SK-N-SH (cell line): ENCODE data around the gene ADAMTSL1.

Experiments used
- GABPA ChIP-seq: IDR thresholded peaks from 2 replicates; pipeline ENCODE4 v1.4.0; 2012; ENCODE audit warnings: low read depth, mild to moderate bottlenecking
- YY1 ChIP-seq: IDR thresholded peaks from 2 replicates; pipeline ENCODE4 v1.4.0; 2012; ENCODE audit warnings: low read depth, mild to moderate bottlenecking
- TF ChIP-seq, protein P1 (sequence below): fragments of 200-600 bp; sonication (generic); IDR thresholded peaks from 2 replicates; pipeline ENCODE4 v1.6.1; 2017; ENCODE audit warnings: antibody characterized with exemption, mild to moderate bottlenecking, moderate library complexity

DNA sequence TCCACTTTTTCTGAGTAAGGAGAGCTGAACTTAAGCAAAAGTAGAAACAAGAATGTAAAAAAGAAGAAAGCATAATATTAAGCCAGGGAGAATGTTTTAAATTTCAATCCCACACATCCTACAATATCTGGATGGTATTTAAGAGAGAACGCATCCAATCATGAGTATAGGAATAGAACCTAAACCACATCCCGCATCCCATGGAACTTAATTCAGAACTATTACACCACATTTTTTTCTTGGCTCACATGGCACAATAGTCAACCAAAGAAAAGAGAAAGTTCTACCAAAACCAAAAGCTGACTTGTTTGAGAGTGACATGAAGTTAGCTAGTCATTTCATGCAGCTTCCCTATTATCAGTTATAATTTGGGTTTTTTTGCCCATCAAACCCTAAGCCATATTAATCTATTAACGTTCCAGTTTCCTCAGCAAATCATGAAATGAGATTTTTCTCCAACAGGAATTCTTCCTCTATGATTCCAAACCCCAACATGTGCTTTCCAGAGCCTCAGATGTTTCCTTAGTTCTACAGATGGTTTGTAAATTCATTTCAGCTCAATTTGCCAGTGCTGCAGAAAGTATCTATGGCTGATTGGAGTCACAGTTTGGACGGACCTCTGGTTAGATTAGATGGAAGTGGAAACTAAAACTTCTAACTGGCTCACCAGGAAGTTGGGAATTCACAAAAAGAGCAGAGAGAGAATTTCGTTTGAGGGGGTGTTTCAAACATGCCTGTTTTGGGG, 22.5 kb downstream of the ADAMTSL1 start:
- TF ChIP-seq GABPA (no peak), YY1 (no peak)
- TF ChIP-seq, protein P1, sequence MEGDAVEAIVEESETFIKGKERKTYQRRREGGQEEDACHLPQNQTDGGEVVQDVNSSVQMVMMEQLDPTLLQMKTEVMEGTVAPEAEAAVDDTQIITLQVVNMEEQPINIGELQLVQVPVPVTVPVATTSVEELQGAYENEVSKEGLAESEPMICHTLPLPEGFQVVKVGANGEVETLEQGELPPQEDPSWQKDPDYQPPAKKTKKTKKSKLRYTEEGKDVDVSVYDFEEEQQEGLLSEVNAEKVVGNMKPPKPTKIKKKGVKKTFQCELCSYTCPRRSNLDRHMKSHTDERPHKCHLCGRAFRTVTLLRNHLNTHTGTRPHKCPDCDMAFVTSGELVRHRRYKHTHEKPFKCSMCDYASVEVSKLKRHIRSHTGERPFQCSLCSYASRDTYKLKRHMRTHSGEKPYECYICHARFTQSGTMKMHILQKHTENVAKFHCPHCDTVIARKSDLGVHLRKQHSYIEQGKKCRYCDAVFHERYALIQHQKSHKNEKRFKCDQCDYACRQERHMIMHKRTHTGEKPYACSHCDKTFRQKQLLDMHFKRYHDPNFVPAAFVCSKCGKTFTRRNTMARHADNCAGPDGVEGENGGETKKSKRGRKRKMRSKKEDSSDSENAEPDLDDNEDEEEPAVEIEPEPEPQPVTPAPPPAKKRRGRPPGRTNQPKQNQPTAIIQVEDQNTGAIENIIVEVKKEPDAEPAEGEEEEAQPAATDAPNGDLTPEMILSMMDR = no peak
